Small intestine (tissue), 7 donors: ENCODE measurements around the gene CNOT11. TPM values are rescaled to one million over a fixed set of nuclear protein-coding genes. Genes with fewer than 3 reads are reported as not detected.
A peak's percentile ranks its signal among the peaks of the same experiment; 100 is the strongest.
"Not testable (repeated sequence)": the region's sequence is repeated elsewhere in the genome, so short reads cannot be mapped to it uniquely, and the experiment has no call there.

ENCODE experiments used
- DNase-seq, 2 donors: peaks; one replicate each; pipeline versions ENCODE4 v3.0.0 to v3.0.0-alpha.2; 2013
- FAIRE-seq: peaks from 2 replicates; lab custom pipeline; 2012; peaks lifted over from hg19 to GRCh38; lab: Jason Lieb, UNC
- H3K27ac ChIP-seq, 3 donors: one replicate each; pipeline ENCODE4 v1.5.1; 2013; ENCODE audit warnings: low read length in 2 of 3, mild to moderate bottlenecking in 2 of 3, control low read depth in 1 of 3, inconsistent platforms in 1 of 3, low read depth in 1 of 3, moderate library complexity in 1 of 3
- H3K27me3 ChIP-seq, 3 donors: one replicate each; pipeline ENCODE4 v1.6.1; 2013; ENCODE audit warnings: low read length in 3 of 3, inconsistent platforms in 1 of 3; ENCODE audit not compliant: control insufficient read depth in 3 of 3, insufficient read depth in 3 of 3
- H3K36me3 ChIP-seq, 3 donors: one replicate each; pipeline ENCODE4 v1.6.1; 2013; ENCODE audit warnings: low read length in 3 of 3, inconsistent platforms in 1 of 3, low read depth in 1 of 3, mild to moderate bottlenecking in 1 of 3, moderate library complexity in 1 of 3; ENCODE audit not compliant: control insufficient read depth in 3 of 3, insufficient read depth in 2 of 3
- H3K4me1 ChIP-seq, 3 donors: one replicate each; pipeline ENCODE4 v1.6.1; 2013; ENCODE audit warnings: low read length in 2 of 3, inconsistent platforms in 1 of 3, low read depth in 1 of 3, mild to moderate bottlenecking in 1 of 3, moderate library complexity in 1 of 3; ENCODE audit not compliant: control insufficient read depth in 3 of 3, insufficient read depth in 2 of 3
- H3K4me3 ChIP-seq, 3 donors: one replicate each; pipeline ENCODE4 v1.5.1; 2013; ENCODE audit warnings: low read length in 3 of 3, control low read depth in 1 of 3, inconsistent platforms in 1 of 3, low read depth in 1 of 3, mild to moderate bottlenecking in 1 of 3, moderate library complexity in 1 of 3
- H3K9me3 ChIP-seq, 2 donors: one replicate each; pipeline ENCODE4 v1.6.1; 2013; ENCODE audit warnings: low read depth in 1 of 2, low read length in 1 of 2; ENCODE audit not compliant: control insufficient read depth in 2 of 2, insufficient read depth in 1 of 2
- WGBS, 3 donors: extraction: QIAGEN DNeasy Blood & Tissue Kit; methylation state at CpG; one replicate each; pipeline ENCODE4 v1.1.7; 2013; 5-methylcytosine and 5-hydroxymethylcytosine counted together
- polyA plus RNA-seq, 4 donors: library from polyadenylated mRNA; stranded (reverse) in 3 of 4; unstranded in 1 of 4; fragments of 200-250 nt in 3 of 4; fragments of 120-200 nt in 1 of 4; gene quantifications; one replicate each; pipeline versions ENCODE4 v1.2.1 to v1.2.3, GENCODE V29; 2013
- donor health status: healthy with polysubstance abuse.
- donor health status: control.
- donor health status: control.
- donor health status: Bipolar disorder and iron deficiency.
- donor health status: healthy.

Gene CNOT11
- polyA plus RNA-seq, 4 donors: 22.4 to 53.3 (median 27.8) TPM

DNA sequence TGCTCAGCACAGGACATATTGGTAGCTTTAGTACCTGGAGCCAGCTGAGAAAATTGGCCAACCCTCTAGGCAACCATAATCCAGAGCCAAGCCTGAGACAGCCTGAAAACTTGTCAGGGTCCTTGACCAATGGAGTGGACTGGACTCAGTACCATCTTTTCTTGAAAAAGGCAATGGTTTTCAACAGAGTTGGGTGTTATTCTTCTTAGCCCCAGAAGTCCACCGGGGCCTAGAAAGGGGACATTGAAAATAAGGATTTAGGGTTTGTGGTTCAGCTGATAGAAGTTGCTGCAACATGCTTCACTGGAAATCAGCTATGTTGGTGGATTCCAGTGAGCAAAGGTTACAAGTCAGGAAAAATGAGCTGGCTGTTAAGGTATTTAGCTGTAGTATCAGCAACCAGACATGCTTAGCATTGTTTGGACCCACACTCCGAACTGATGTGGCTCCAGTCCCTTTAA lies 22.1 kb upstream of the CNOT11 start:
- H3K4me1 ChIP-seq: peaks cover 0 to 26% (median 6%) of the 10 kb centered on the region in 3 donors
- DNase-seq (peak in 1 of 2 donors; percentile 72), FAIRE-seq (no peak)
- H3K36me3 ChIP-seq: no peaks in the 10 kb centered on the region
- H3K9me3 ChIP-seq: peaks cover 0 to 32% of the 10 kb centered on the region in 2 donors
- no peak overlapping the region for H3K4me3 ChIP-seq
- peak overlapping the region in 1 of 3 donors; percentile 53 for H3K27ac ChIP-seq
- no peaks in the 10 kb centered on the region for H3K27me3 ChIP-seq
- 55 to 66% (median 58%) methylated on average over 2 of the region's 2 CpGs for WGBS, 3 donors

DNA sequence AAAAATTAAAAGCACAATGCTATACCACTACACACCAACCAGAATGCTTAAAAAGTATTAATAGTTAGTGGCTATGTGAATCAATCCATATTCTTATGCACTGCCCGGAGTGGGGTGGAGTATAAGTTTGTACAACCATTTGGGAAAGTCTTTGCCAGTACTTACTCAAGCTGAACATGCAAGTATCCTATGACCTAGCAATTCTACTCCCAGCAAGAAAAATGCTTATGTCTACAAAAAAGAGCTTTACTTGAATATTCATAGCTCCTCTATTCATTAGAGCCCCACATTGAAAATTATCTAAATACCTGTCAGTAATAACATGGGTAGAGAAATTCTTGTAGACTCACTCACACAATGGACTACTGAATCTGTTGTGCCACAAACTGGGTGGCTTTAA lies 21.4 kb upstream of the CNOT11 start:
- H3K27me3 ChIP-seq: no peaks in the 10 kb centered on the region
- H3K27ac ChIP-seq: peak overlapping the region in 1 of 3 donors; percentile 53
- no peak for DNase-seq
- peaks cover 0 to 38% of the 10 kb centered on the region in 2 donors for H3K9me3 ChIP-seq
- 94 to 98% (median 96%) methylated on average over 1 of the region's 1 CpG for WGBS, 3 donors
- H3K4me1 ChIP-seq: peaks cover 0 to 26% (median 6%) of the 10 kb centered on the region in 3 donors
- H3K36me3 ChIP-seq: no peaks in the 10 kb centered on the region
- no peak overlapping the region for H3K4me3 ChIP-seq
- no peak for FAIRE-seq

DNA sequence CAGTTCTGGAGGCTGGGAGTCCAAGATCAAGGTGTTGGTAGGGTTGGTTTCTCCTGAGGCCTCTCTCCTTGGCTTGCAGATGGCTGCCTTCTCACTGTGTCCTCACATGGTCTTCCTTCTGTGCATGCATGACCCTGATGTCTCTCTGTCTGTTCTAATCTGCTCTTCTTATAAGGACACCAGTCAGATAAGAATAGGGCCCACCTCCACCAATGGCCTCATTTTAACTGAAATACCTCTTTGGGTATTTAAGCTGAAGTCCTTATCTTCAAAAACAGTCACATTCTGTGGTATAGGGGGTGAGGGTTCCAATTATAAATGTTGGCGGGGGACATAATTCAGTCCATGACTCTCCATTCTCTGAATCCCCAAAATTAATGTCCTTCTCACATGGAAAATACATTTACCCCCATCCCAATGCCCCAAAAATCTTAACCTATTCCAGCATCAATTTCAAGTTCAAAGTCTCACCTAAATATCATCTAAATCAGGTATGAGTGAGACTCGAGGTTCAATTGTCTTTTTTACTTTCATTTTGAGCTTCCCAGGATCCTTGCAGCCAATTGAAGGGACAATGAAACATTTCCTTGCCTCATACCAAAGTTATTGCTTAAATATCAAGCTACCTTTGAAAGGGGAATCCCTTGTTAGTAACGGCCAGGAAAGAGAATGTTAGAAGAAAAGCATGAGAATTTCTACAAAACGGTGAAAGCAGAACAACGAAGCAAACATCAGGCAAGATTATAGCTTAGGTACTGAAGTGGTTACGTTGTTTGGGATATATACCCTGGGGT lies 20.6 kb upstream of the CNOT11 start:
- Histone ChIP-seq H3K27ac (peak overlapping the region in 1 of 3 donors; percentile 53), H3K4me1 (peaks cover 0 to 27% (median 6%) of the 10 kb centered on the region in 3 donors), H3K27me3 (no peaks in the 10 kb centered on the region), H3K36me3 (no peaks in the 10 kb centered on the region), H3K4me3 (no peak overlapping the region), H3K9me3 (peaks cover 0 to 44% of the 10 kb centered on the region in 2 donors)
- FAIRE-seq (no peak), DNase-seq (no peak)
- 72 to 86% (median 82%) methylated on average over 6 of the region's 6 CpGs for WGBS, 3 donors

DNA sequence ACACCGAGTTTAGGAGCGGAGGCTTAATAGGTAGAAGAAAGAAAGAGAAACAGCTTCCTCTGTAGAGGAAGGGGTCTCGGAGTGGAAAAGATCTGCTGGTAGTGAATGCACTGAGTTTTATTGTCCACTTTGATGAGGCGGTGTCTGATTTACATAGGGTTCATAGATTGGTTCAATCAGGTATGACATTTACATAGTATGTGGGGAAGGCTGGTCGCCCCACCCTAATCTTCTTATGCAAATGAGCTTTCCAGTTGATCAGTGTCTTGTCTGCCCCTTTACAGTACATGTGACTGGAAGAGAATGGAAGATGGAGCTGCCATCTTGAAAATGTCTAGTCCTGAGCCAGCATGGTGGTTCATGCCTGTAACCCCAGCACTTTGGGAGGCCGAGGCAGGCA lies 19.9 kb upstream of the CNOT11 start:
- no peaks in the 10 kb centered on the region for H3K27me3 ChIP-seq
- peaks cover 0 to 44% of the 10 kb centered on the region in 2 donors for H3K9me3 ChIP-seq
- no peak overlapping the region for H3K4me3 ChIP-seq
- no peaks in the 10 kb centered on the region for H3K36me3 ChIP-seq
- no peak overlapping the region for H3K27ac ChIP-seq
- 90 to 97% (median 96%) methylated on average over 6 of the region's 6 CpGs for WGBS, 3 donors
- DNase-seq (no peak), FAIRE-seq (no peak)
- H3K4me1 ChIP-seq: peaks cover 0 to 33% (median 6%) of the 10 kb centered on the region in 3 donors

DNA sequence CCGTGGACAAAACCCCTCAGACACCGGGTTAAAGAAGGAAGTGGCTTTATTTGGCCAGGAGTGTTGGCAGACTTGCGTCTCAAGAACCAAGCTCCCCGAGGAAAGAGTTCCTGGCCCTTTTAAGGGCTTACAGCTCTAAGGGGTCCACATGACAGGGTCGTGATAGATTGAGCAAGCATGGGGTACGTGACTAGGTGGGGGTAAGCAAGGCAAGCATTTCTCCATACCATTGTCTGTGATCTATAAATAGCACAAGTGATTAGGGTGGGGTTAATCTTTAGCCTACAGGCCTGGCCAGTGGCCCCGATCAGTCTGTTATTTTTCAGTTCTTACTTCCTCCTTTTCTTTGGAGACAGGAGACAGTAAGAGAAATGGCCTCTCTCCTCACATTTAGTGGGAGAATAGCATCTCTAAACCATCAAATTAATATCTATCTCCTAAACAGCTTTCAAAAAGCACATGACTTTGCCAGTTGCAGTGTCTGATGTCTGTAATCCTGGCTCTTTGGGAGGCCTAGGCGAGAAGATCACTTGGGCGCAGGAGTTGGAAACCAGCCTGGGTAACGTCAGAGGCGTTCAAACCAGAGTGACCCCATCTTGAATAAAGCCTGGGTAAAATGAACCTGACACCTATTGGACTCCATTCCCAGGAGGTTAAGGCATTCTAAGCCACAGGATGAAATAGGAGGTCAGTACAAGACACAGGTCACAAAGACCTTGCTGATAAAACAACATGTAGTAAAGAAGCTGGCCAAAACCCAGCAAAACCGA lies 18.3 kb upstream of the CNOT11 start:
- Histone ChIP-seq H3K27me3 (no peaks in the 10 kb centered on the region), H3K27ac (peak overlapping the region; percentile 59 to 83 (median 78)), H3K36me3 (no peaks in the 10 kb centered on the region), H3K4me1 (peaks cover 2 to 45% (median 6%) of the 10 kb centered on the region in 3 donors), H3K4me3 (no peak overlapping the region), H3K9me3 (peaks cover 0 to 44% of the 10 kb centered on the region in 2 donors)
- 51 to 73% (median 66%) methylated on average over 12 of the region's 12 CpGs for WGBS, 3 donors
- FAIRE-seq (no peak), DNase-seq (peak; percentile 47 to 68)

DNA sequence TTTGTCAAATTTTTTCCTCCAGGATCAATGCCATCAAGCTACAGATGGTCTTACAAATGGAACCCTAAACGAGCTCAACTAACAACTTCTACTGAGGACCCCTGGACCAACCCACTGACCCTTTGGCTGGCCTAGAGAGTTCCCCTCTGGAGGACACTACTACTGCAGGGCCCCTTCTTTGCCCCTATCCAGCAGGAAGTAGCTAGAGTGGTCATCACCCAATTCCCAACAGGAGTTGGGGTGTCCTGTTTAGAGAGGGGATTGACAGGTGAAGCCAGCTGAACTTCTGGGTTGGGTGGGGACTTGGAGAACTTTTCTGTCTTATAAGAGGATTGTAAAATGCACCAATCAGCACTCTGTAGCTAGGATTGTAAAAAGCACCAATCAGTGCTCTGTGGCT lies 16.7 kb upstream of the CNOT11 start:
- H3K36me3 ChIP-seq, FAIRE-seq, H3K27ac ChIP-seq, H3K27me3 ChIP-seq, H3K4me3 ChIP-seq, DNase-seq: not testable (repeated sequence)
- Histone ChIP-seq H3K4me1 (peaks cover 2 to 34% (median 4%) of the 10 kb centered on the region in 3 donors), H3K9me3 (peaks cover 0 to 44% of the 10 kb centered on the region in 2 donors)
- 90 to 100% (median 93%) methylated on average over 1 of the region's 1 CpG for WGBS, 3 donors

DNA sequence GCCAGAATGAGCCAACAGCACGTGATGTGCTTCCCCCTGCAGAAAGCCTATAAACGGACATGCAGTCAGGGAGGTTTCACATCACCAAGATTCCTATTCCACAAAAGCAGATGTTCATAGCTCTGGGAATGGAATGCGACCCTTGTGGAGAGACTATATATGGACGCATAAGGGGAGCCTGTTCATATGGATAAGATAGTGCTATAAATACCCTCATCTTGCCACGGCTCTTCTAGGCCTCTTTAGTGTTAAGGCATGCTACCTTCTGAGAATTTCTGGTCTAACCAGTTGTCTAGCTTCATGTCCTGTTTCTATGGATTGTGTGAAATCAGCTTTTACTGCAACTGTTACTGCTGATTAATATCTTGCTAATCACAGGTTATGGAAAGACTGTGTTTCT lies 14.7 kb upstream of the CNOT11 start:
- DNase-seq: peak in 1 of 2 donors; percentile 53
- H3K4me1 ChIP-seq: peaks cover 2 to 26% (median 4%) of the 10 kb centered on the region in 3 donors
- not testable (repeated sequence) for H3K27me3 ChIP-seq, H3K36me3 ChIP-seq, FAIRE-seq, H3K4me3 ChIP-seq
- WGBS, 3 donors: 60 to 69% (median 64%) methylated on average over 5 of the region's 5 CpGs
- peaks cover 0 to 37% of the 10 kb centered on the region in 2 donors for H3K9me3 ChIP-seq
- peak overlapping the region in 1 of 3 donors; percentile 36 for H3K27ac ChIP-seq
